ENCODE data around the gene SDR9C7.

DNA sequence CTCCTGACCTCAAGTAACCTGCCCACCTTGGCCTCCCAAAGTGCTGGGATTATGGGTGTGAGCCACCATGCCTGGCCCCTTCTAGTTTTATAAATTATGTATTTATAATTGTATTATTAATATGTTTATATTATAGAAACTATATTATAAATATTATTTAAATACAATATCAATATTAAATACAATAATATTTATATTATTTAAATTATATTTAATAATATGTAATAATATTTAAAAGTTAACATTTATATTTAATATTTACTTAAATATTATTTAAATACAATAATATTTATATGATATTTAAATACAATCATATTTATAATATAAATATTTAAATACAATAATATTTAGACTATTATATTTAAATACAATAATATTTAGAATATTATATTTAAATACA is 20.0 kb downstream of the SDR9C7 start:
- TF ChIP-seq, protein P1, sequence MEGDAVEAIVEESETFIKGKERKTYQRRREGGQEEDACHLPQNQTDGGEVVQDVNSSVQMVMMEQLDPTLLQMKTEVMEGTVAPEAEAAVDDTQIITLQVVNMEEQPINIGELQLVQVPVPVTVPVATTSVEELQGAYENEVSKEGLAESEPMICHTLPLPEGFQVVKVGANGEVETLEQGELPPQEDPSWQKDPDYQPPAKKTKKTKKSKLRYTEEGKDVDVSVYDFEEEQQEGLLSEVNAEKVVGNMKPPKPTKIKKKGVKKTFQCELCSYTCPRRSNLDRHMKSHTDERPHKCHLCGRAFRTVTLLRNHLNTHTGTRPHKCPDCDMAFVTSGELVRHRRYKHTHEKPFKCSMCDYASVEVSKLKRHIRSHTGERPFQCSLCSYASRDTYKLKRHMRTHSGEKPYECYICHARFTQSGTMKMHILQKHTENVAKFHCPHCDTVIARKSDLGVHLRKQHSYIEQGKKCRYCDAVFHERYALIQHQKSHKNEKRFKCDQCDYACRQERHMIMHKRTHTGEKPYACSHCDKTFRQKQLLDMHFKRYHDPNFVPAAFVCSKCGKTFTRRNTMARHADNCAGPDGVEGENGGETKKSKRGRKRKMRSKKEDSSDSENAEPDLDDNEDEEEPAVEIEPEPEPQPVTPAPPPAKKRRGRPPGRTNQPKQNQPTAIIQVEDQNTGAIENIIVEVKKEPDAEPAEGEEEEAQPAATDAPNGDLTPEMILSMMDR (IDR thresholded peaks at IDR 0.05; ENCODE audit: control extremely low read depth in 1 of 3, insufficient read depth in 1 of 3, low read depth in 1 of 3, low read length in 3 of 3), result no peak
- TF ChIP-seq RBBP5 (IDR thresholded peaks at IDR 0.05; ENCODE audit: borderline replicate concordance, low read depth, low read length), result no peak

Measured in H1 (cell line).